RWPE2 (cell line): ENCODE results near the gene TNFSF12.

Experiments used
- ATAC-seq: fragments of 200-7000 bp; cut with Tn5 transposase; 3 replicates; pipeline ENCODE4 v1.9.1; 2021; ENCODE audit warnings: low read depth
- DNase-seq: peaks from one replicate; pipeline ENCODE4 v3.0.0-alpha.2; 2020; ENCODE audit warnings: low spot score
- H3K27ac ChIP-seq: fragments of 450-650 bp; 2 replicates; pipeline ENCODE4 v1.5.1; 2017; ENCODE audit warnings: mild to moderate bottlenecking; ENCODE audit not compliant: poor library complexity, severe bottlenecking
- H3K27me3 ChIP-seq: fragments of 250-450 bp; sonication (Bioruptor Pico); 2 replicates; pipeline ENCODE4 v1.5.1; 2021; ENCODE audit warnings: mild to moderate bottlenecking, moderate library complexity; ENCODE audit not compliant: insufficient read depth, poor library complexity, severe bottlenecking
- H3K36me3 ChIP-seq: fragments of 250-450 bp; sonication (Bioruptor Pico); 2 replicates; pipeline ENCODE4 v1.5.1; 2020; ENCODE audit warnings: low read depth, mild to moderate bottlenecking, moderate library complexity
- H3K4me1 ChIP-seq: fragments of 250-450 bp; sonication (Bioruptor Pico); 2 replicates; pipeline ENCODE4 v1.5.1; 2021; ENCODE audit warnings: mild to moderate bottlenecking, moderate library complexity; ENCODE audit not compliant: insufficient read depth, poor library complexity, severe bottlenecking
- H3K4me3 ChIP-seq: fragments of 250-450 bp; sonication (Bioruptor Pico); 2 replicates; pipeline ENCODE4 v1.5.1; 2021; ENCODE audit warnings: mild to moderate bottlenecking, moderate library complexity; ENCODE audit not compliant: severe bottlenecking
- H3K9me3 ChIP-seq: fragments of 250-450 bp; sonication (Bioruptor Pico); 2 replicates; pipeline ENCODE4 v1.5.1; 2021; ENCODE audit warnings: mild to moderate bottlenecking, moderate library complexity; ENCODE audit not compliant: severe bottlenecking
- CTCF ChIP-seq: fragments of 450-650 bp; IDR thresholded peaks from one replicate; pipeline ENCODE4 v1.5.1; 2017; ENCODE audit warnings: mild to moderate bottlenecking, moderate library complexity; ENCODE audit not compliant: poor library complexity, severe bottlenecking

The TNFSF12 gene

GRCh38 chr17:7562208-7562605 is 13.3 kb downstream of the TNFSF12 start:
- H3K36me3 ChIP-seq = peaks cover 33% of the 10 kb centered on the region
- H3K4me3 ChIP-seq = peak overlapping the region; percentile 58
- peaks cover 17% of the 10 kb centered on the region for H3K4me1 ChIP-seq

GRCh38 chr17:7563115-7563869 is 14.4 kb downstream of the TNFSF12 start:
- ATAC-seq = no peak
- H3K4me1 ChIP-seq = peaks cover 17% of the 10 kb centered on the region
- TF ChIP-seq CTCF = no peak
- H3K27me3 ChIP-seq = no peaks in the 10 kb centered on the region
- no peaks in the 10 kb centered on the region for H3K9me3 ChIP-seq
- no peak for DNase-seq
- no peak overlapping the region for H3K4me3 ChIP-seq
- peaks cover 39% of the 10 kb centered on the region for H3K36me3 ChIP-seq
- H3K27ac ChIP-seq = no peak overlapping the region

More at GRCh38 chr17:7562208-7562605, 13.3 kb downstream of the TNFSF12 start:
- no peaks in the 10 kb centered on the region for H3K27me3 ChIP-seq
- no peaks in the 10 kb centered on the region for H3K9me3 ChIP-seq
- DNase-seq (no peak), ATAC-seq (no peak)
- no peak for TF ChIP-seq CTCF
- peak overlapping the region; percentile 76 for H3K27ac ChIP-seq

GRCh38 chr17:7569571-7569970 is 20.7 kb downstream of the TNFSF12 start:
- no peak for DNase-seq
- H3K36me3 ChIP-seq = peaks cover 71% of the 10 kb centered on the region

GRCh38 chr17:7570351-7570750 is 21.5 kb downstream of the TNFSF12 start:
- no peak for ATAC-seq
- Histone ChIP-seq H3K36me3 (peaks cover 71% of the 10 kb centered on the region), H3K27ac (no peak overlapping the region), H3K27me3 (no peaks in the 10 kb centered on the region), H3K4me1 (peaks cover 12% of the 10 kb centered on the region), H3K9me3 (no peaks in the 10 kb centered on the region), H3K4me3 (no peak overlapping the region)
- DNase-seq = no peak
- no peak for TF ChIP-seq CTCF

More at GRCh38 chr17:7569571-7569970, 20.7 kb downstream of the TNFSF12 start:
- Histone ChIP-seq H3K27me3 (no peaks in the 10 kb centered on the region), H3K9me3 (no peaks in the 10 kb centered on the region), H3K4me1 (peaks cover 5% of the 10 kb centered on the region), H3K27ac (no peak overlapping the region), H3K4me3 (no peak overlapping the region)
- ATAC-seq = no peak
- no peak for TF ChIP-seq CTCF

- H3K27me3 ChIP-seq = no peaks in the 10 kb centered on the region
- peaks cover 73% of the 10 kb centered on the region for H3K36me3 ChIP-seq
- H3K9me3 ChIP-seq = no peaks in the 10 kb centered on the region
- no peak for TF ChIP-seq CTCF
- peak; percentile 99 for DNase-seq
- peak overlapping the region; percentile 24 for H3K4me3 ChIP-seq
- H3K4me1 ChIP-seq = peaks cover 16% of the 10 kb centered on the region
- no peak; the same call in 1 of the 3 replicates for ATAC-seq
- H3K27ac ChIP-seq = peak overlapping the region; percentile 98
These were observed 23.4 kb downstream of the TNFSF12 start for GRCh38 chr17:7572338-7572587.
